HUES48 (cell line): ENCODE results near the gene HCFC2.

Experiments used
- H3K27ac ChIP-seq: one replicate; pipeline ENCODE4 v1.7.0; 2013; ENCODE audit warnings: low read depth, low read length, inconsistent platforms
- H3K27me3 ChIP-seq: 2 replicates; pipeline ENCODE4 v1.6.1; 2013; ENCODE audit warnings: mild to moderate bottlenecking, low read length; ENCODE audit not compliant: control insufficient read depth, insufficient read depth
- H3K36me3 ChIP-seq: 2 replicates; pipeline ENCODE4 v1.6.1; 2013; ENCODE audit warnings: low read length; ENCODE audit not compliant: control insufficient read depth, insufficient read depth
- H3K4me1 ChIP-seq: 2 replicates; pipeline ENCODE4 v1.6.1; 2013; ENCODE audit warnings: mild to moderate bottlenecking, low read length; ENCODE audit not compliant: control insufficient read depth, insufficient read depth
- H3K4me3 ChIP-seq: 2 replicates; pipeline ENCODE4 v1.5.1; 2013; ENCODE audit warnings: mild to moderate bottlenecking, low read depth, low read length
- H3K9ac ChIP-seq: 2 replicates; pipeline ENCODE4 v1.6.1; 2013; ENCODE audit warnings: mild to moderate bottlenecking, low read depth, low read length, moderate library complexity
- H3K9me3 ChIP-seq: 2 replicates; pipeline ENCODE4 v1.6.1; 2013; ENCODE audit warnings: low read length; ENCODE audit not compliant: control insufficient read depth, insufficient read depth

The HCFC2 gene

GRCh38 chr12:104137902-104138796 is 73.8 kb downstream of the HCFC2 start, which contains the start of gene NFYB:
NFYB (minus strand) TSS chr12:104138210; CDS start chr12:104135453, 2,757 bp downstream.
- Histone ChIP-seq H3K4me3 (peak within 1 kb of the TSS; percentile 83), H3K27me3 (no peaks in the 10 kb centered on the region; the same call in 1 of the 2 replicates), H3K36me3 (peaks cover 23% of the 10 kb centered on the region), H3K9me3 (no peaks in the 10 kb centered on the region), H3K9ac (peak within 1 kb of the TSS; percentile 81), H3K27ac (peak within 1 kb of the TSS; percentile 91), H3K4me1 (peaks cover 17% of the 10 kb centered on the region)

DNA sequence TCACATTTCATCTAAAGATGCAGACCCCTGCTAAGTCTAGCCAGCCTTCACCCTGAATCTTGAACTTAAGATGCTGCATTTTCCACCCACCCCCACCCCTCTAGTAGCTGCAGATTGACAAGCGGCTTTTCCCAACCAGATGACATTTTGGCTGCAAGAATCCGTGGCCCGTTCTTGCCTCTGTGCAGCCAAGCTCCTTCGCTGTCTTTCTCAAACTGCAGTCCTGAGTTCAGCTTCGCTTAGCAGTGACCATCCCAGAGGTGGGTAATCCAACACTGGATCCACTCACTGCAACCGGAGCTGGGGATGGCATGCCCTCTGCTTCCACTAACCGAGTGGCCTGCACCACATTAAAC is 74.4 kb downstream of the HCFC2 start:
- peaks cover 16% of the 10 kb centered on the region for H3K36me3 ChIP-seq
- peak overlapping the region; percentile 69 for H3K27ac ChIP-seq
- H3K9ac ChIP-seq = peak overlapping the region; percentile 62
- peaks cover 17% of the 10 kb centered on the region for H3K4me1 ChIP-seq
- H3K4me3 ChIP-seq = peak overlapping the region; percentile 52
- no peaks in the 10 kb centered on the region for H3K9me3 ChIP-seq
- H3K27me3 ChIP-seq = no peaks in the 10 kb centered on the region; the same call in 1 of the 2 replicates

- Histone ChIP-seq H3K9me3 (no peaks in the 10 kb centered on the region), H3K27me3 (no peaks in the 10 kb centered on the region; the same call in 1 of the 2 replicates), H3K36me3 (no peaks in the 10 kb centered on the region), H3K4me1 (peaks cover 7% of the 10 kb centered on the region), H3K27ac (no peak overlapping the region), H3K4me3 (no peak overlapping the region), H3K9ac (no peak overlapping the region)
Measured at GRCh38 chr12:104142543-104142942, 78.2 kb downstream of the HCFC2 start.

DNA sequence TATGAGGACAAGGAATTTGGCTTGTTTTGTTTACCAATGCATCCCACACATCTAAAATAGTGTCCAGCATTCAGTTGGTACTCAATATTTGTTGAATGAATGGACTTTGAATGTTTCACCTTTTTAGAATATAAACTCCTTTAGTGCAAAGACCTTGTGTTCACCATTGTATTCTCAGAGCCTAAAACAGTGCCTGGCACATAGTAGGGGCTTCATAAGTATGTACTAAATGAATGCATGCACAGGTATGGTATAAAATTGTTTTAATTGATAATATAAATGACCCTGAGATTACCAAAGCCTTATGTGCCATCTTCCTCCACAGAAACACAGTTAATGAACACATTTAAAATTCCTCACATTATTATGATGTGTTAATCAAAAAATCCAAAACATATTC is 78.7 kb downstream of the HCFC2 start:
- no peak overlapping the region for H3K4me3 ChIP-seq
- H3K9ac ChIP-seq = no peak overlapping the region
- H3K27me3 ChIP-seq = no peaks in the 10 kb centered on the region; the same call in 1 of the 2 replicates
- no peaks in the 10 kb centered on the region for H3K9me3 ChIP-seq
- H3K27ac ChIP-seq = no peak overlapping the region
- peaks cover 7% of the 10 kb centered on the region for H3K4me1 ChIP-seq
- no peaks in the 10 kb centered on the region for H3K36me3 ChIP-seq

- peaks cover 2% of the 10 kb centered on the region for H3K4me1 ChIP-seq
- H3K4me3 ChIP-seq = no peak overlapping the region
- no peaks in the 10 kb centered on the region; the same call in 1 of the 2 replicates for H3K27me3 ChIP-seq
- no peak overlapping the region for H3K9ac ChIP-seq
- H3K27ac ChIP-seq = no peak overlapping the region
- H3K36me3 ChIP-seq = no peaks in the 10 kb centered on the region
- H3K9me3 ChIP-seq = no peaks in the 10 kb centered on the region
Measured at GRCh38 chr12:104143918-104144317, 79.6 kb downstream of the HCFC2 start.

DNA sequence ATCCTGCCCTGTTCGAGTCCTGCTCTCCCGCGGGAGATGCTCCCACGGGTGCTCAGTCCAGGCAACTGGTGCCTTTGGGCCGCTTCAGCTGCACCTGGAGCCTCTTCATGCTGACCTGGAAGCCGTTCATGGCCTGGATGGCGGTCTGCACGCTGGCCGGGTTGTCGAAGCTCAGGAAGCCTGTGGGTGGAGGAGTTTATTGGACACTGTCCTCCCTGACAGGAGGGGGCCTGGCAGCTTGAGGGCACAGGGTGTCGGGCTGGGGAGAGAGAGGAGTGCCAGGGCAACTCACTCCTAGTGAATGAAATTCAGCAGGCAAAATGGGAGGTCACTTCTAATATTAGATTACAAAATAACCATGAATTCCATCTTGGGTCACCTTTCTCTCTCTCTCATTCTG is 83.0 kb downstream of the HCFC2 start:
- Histone ChIP-seq H3K27ac (no peak overlapping the region), H3K4me1 (no peaks in the 10 kb centered on the region)

GRCh38 chr12:104150416-104150815 is 86.1 kb downstream of the HCFC2 start:
- Histone ChIP-seq H3K9ac (no peak overlapping the region), H3K9me3 (no peaks in the 10 kb centered on the region), H3K36me3 (no peaks in the 10 kb centered on the region), H3K27me3 (no peaks in the 10 kb centered on the region), H3K4me3 (no peak overlapping the region), H3K27ac (no peak overlapping the region), H3K4me1 (no peaks in the 10 kb centered on the region)

More for the DNA sequence above, 83.0 kb downstream of the HCFC2 start:
- Histone ChIP-seq H3K36me3 (no peaks in the 10 kb centered on the region), H3K9me3 (no peaks in the 10 kb centered on the region), H3K4me3 (no peak overlapping the region), H3K9ac (no peak overlapping the region), H3K27me3 (no peaks in the 10 kb centered on the region)

GRCh38 chr12:104152685-104153241 is 88.4 kb downstream of the HCFC2 start:
- H3K36me3 ChIP-seq = no peaks in the 10 kb centered on the region
- H3K9me3 ChIP-seq = no peaks in the 10 kb centered on the region
- H3K27me3 ChIP-seq = no peaks in the 10 kb centered on the region
- no peak overlapping the region for H3K9ac ChIP-seq
- no peak overlapping the region for H3K4me3 ChIP-seq
- no peak overlapping the region for H3K27ac ChIP-seq
- no peaks in the 10 kb centered on the region for H3K4me1 ChIP-seq

GRCh38 chr12:104154286-104154685 is 90.0 kb downstream of the HCFC2 start:
- H3K27ac ChIP-seq = no peak overlapping the region
- no peaks in the 10 kb centered on the region for H3K27me3 ChIP-seq
- H3K9ac ChIP-seq = no peak overlapping the region
- H3K9me3 ChIP-seq = no peaks in the 10 kb centered on the region
- no peak overlapping the region for H3K4me3 ChIP-seq
- H3K36me3 ChIP-seq = no peaks in the 10 kb centered on the region
- H3K4me1 ChIP-seq = no peaks in the 10 kb centered on the region

DNA sequence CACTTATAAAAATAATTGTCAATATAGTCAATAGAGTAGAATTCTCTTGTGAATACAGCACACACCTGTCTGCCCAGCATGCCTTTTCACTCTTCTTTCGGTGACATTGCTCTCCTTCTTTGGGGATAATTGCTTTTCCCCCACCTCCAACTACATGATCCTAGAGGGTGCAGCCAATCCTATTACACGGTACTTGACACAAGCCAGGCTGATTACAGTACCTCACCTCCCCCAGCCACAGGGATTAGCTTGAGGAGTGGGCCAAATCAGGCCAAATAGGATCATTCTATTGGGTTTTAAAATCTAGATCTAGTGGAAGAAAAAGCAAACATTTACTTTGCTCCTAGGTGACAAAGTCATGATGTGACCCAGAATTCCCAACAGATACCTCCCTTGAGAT is 90.5 kb downstream of the HCFC2 start:
- no peak overlapping the region for H3K4me3 ChIP-seq
- H3K27ac ChIP-seq = no peak overlapping the region
- H3K4me1 ChIP-seq = no peaks in the 10 kb centered on the region
- no peaks in the 10 kb centered on the region for H3K9me3 ChIP-seq
- no peaks in the 10 kb centered on the region for H3K36me3 ChIP-seq
- no peaks in the 10 kb centered on the region for H3K27me3 ChIP-seq
- H3K9ac ChIP-seq = no peak overlapping the region
